ENCODE measurements around the gene NT5C3A. TPM values are rescaled to one million over a fixed set of nuclear protein-coding genes. Genes with fewer than 3 reads are reported as not detected.

The NT5C3A gene
- total and polyA plus RNA-seq, 8 donors, result 1.2 to 98.0 (median 20.4) TPM

- TF ChIP-seq CTCF (IDR thresholded peaks at IDR 0.05) (peak in 4 of 7 experiments; percentile 28 to 47 (median 35)), EP300 (IDR thresholded peaks at IDR 0.05) (no peak), POLR2AphosphoS5 (IDR thresholded peaks at IDR 0.05) (peak in 1 of 3 donors; percentile 30), POLR2A (IDR thresholded peaks at IDR 0.05) (no peak)
- WGBS, 5 donors, result 29 to 40% (median 35%) methylated on average over 3 of the region's 3 CpGs
- intact Hi-C loops (cut with DNase I; ENCODE audit: low total_unique reads), result no loop called here
- Histone ChIP-seq H3K27me3 (no peaks in the 10 kb centered on the region), H3K36me3 (no peaks in the 10 kb centered on the region), H3K4me3 (no peak overlapping the region), H3K9me3 (no peaks in the 10 kb centered on the region), H3K4me1 (peaks cover 20 to 82% (median 48%) of the 10 kb centered on the region in 4 donors), H3K27ac (peak overlapping the region in 4 of 5 donors; percentile 68 to 86 (median 76))
- peak in 1 of 2 donors; percentile 89 for DNase-seq
Measured at GRCh38 chr7:33044401-33044718, 18.2 kb downstream of the NT5C3A start.

- Histone ChIP-seq H3K4me1 (peaks cover 22 to 80% (median 49%) of the 10 kb centered on the region in 4 donors), H3K9me3 (no peaks in the 10 kb centered on the region), H3K27ac (peak overlapping the region; percentile 68 to 86 (median 76)), H3K36me3 (no peaks in the 10 kb centered on the region), H3K4me3 (no peak overlapping the region), H3K27me3 (no peaks in the 10 kb centered on the region)
- DNase-seq, result no peak
- no peak for TF ChIP-seq CTCF (IDR thresholded peaks at IDR 0.05)
- no peak for TF ChIP-seq EP300 (IDR thresholded peaks at IDR 0.05)
- no peak for TF ChIP-seq POLR2A (IDR thresholded peaks at IDR 0.05)
- no peak for TF ChIP-seq POLR2AphosphoS5 (IDR thresholded peaks at IDR 0.05)
- intact Hi-C loops (cut with DNase I; ENCODE audit: low total_unique reads), result no loop called here
- 47 to 64% (median 52%) methylated on average over 6 of the region's 6 CpGs for WGBS, 5 donors
Measured at GRCh38 chr7:33043501-33044400, 18.8 kb downstream of the NT5C3A start.

GRCh38 chr7:33041631-33042428, 20.7 kb downstream of the NT5C3A start:
- WGBS, 5 donors, result 72 to 82% (median 80%) methylated on average over 8 of the region's 8 CpGs
- Histone ChIP-seq H3K27ac (peak overlapping the region; percentile 9 to 86 (median 76)), H3K4me3 (peak overlapping the region in 1 of 4 donors; percentile 43), H3K9me3 (no peaks in the 10 kb centered on the region), H3K27me3 (no peaks in the 10 kb centered on the region), H3K4me1 (peaks cover 26 to 89% (median 58%) of the 10 kb centered on the region in 4 donors), H3K36me3 (no peaks in the 10 kb centered on the region)
- intact Hi-C loops (cut with DNase I; ENCODE audit: low total_unique reads), result no loop called here
- no peak for TF ChIP-seq POLR2A (IDR thresholded peaks at IDR 0.05)
- no peak for TF ChIP-seq EP300 (IDR thresholded peaks at IDR 0.05)
- no peak for TF ChIP-seq POLR2AphosphoS5 (IDR thresholded peaks at IDR 0.05)
- no peak for TF ChIP-seq CTCF (IDR thresholded peaks at IDR 0.05)
- DNase-seq, result no peak

- H3K4me3 ChIP-seq, result peak overlapping the region; percentile 13 to 45 (median 44)
Measured at GRCh38 chr7:33040803-33041516, 21.6 kb downstream of the NT5C3A start.

More at GRCh38 chr7:33040803-33041516, 21.6 kb downstream of the NT5C3A start:
- no peaks in the 10 kb centered on the region for H3K9me3 ChIP-seq
- 16 to 30% (median 24%) methylated on average over 9 of the region's 9 CpGs for WGBS, 5 donors
- H3K27ac ChIP-seq, result peak overlapping the region in 4 of 5 donors; percentile 69 to 86 (median 78)
- H3K4me1 ChIP-seq, result peaks cover 26 to 86% (median 55%) of the 10 kb centered on the region in 4 donors
- DNase-seq, result peak; percentile 66 to 89
- intact Hi-C loops (cut with DNase I; ENCODE audit: low total_unique reads), result no loop called here
- no peaks in the 10 kb centered on the region for H3K36me3 ChIP-seq
- peak in 1 of 4 donors; percentile 19 for TF ChIP-seq POLR2A (IDR thresholded peaks at IDR 0.05)
- no peak for TF ChIP-seq CTCF (IDR thresholded peaks at IDR 0.05)
- peak in 2 of 3 donors; percentile 80 to 89 for TF ChIP-seq POLR2AphosphoS5 (IDR thresholded peaks at IDR 0.05)
- H3K27me3 ChIP-seq, result no peaks in the 10 kb centered on the region

Measured in stomach (tissue), 9 donors.